Esophagus muscularis mucosa (tissue), 4 donors: ENCODE data around the gene ENKUR.

ENCODE experiments used
- EP300 ChIP-seq: sonication (generic); formaldehyde crosslinking; IDR thresholded peaks from one replicate; pipeline ENCODE4 v1.6.1; 2017; ENCODE audit warnings: antibody characterized with exemption
- POLR2A ChIP-seq: fragments of 450-650 bp; IDR thresholded peaks from one replicate; pipeline ENCODE4 v1.6.1; 2017; ENCODE audit warnings: antibody characterized with exemption, moderate library complexity, mild to moderate bottlenecking, low read depth
- POLR2AphosphoS5 ChIP-seq, 2 donors: sonication (generic); formaldehyde crosslinking; IDR thresholded peaks; one replicate each; pipeline ENCODE4 v1.6.1; 2017; ENCODE audit warnings: antibody characterized with exemption in 2 of 2
- TF ChIP-seq, protein P1 (sequence below), 3 experiments: fragments of 200-600 bp in 2 of 3; fragments of 450-650 bp in 1 of 3; sonication (generic) in 2 of 3; IDR thresholded peaks; one replicate each; pipeline ENCODE4 v1.5.1; 2017 to 2019; ENCODE audit warnings: antibody characterized with exemption in 3 of 3, mild to moderate bottlenecking in 2 of 3, moderate library complexity in 1 of 3

GRCh38 chr10:24947304-24948097, 68.5 kb downstream of the ENKUR start:
- TF ChIP-seq, protein P1, sequence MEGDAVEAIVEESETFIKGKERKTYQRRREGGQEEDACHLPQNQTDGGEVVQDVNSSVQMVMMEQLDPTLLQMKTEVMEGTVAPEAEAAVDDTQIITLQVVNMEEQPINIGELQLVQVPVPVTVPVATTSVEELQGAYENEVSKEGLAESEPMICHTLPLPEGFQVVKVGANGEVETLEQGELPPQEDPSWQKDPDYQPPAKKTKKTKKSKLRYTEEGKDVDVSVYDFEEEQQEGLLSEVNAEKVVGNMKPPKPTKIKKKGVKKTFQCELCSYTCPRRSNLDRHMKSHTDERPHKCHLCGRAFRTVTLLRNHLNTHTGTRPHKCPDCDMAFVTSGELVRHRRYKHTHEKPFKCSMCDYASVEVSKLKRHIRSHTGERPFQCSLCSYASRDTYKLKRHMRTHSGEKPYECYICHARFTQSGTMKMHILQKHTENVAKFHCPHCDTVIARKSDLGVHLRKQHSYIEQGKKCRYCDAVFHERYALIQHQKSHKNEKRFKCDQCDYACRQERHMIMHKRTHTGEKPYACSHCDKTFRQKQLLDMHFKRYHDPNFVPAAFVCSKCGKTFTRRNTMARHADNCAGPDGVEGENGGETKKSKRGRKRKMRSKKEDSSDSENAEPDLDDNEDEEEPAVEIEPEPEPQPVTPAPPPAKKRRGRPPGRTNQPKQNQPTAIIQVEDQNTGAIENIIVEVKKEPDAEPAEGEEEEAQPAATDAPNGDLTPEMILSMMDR (IDR thresholded peaks at IDR 0.05): no peak
- TF ChIP-seq POLR2A (no peak), EP300 (no peak), POLR2AphosphoS5 (IDR thresholded peaks at IDR 0.05) (no peak)
